ENCODE data around the gene SLC22A15. TPM values are rescaled to one million over a fixed set of nuclear protein-coding genes. Genes with fewer than 3 reads are reported as not detected.

The SLC22A15 gene
- polyA plus RNA-seq, 3 donors = 3.2 to 33.4 (median 4.5) TPM

- Histone ChIP-seq H2AFZ (ENCODE audit: insufficient read depth, low read depth, low read length, poor library complexity, severe bottlenecking) (no peak overlapping the region), H3K9me3 (replicated peaks in 1 of 2; ENCODE audit: control insufficient read depth in 1 of 2, insufficient read depth in 1 of 2, low read length in 2 of 2) (no peaks in the 10 kb centered on the region), H3K27me3 (ENCODE audit: control insufficient read depth in 2 of 2, insufficient read depth in 2 of 2, low read length in 2 of 2) (no peaks in the 10 kb centered on the region), H3K36me3 (replicated peaks in 1 of 2; ENCODE audit: control insufficient read depth in 1 of 2, insufficient read depth in 2 of 2, low read length in 2 of 2) (peaks cover 40 to 84% of the 10 kb centered on the region in 2 donors), H3K27ac (ENCODE audit: low read depth in 1 of 2, low read length in 2 of 2) (no peak overlapping the region), H4K20me1 (ENCODE audit: insufficient read depth, low read length) (peaks cover 100% of the 10 kb centered on the region), H3K79me2 (ENCODE audit: insufficient read depth, low read length) (peaks cover 98% of the 10 kb centered on the region), H3K4me3 (replicated peaks in 1 of 3; ENCODE audit: low read depth in 2 of 3, low read length in 3 of 3) (no peak overlapping the region), H3K4me2 (replicated peaks; ENCODE audit: extremely low read depth, low read length, poor library complexity, severe bottlenecking) (no peak overlapping the region), H3K9ac (ENCODE audit: insufficient read depth, low read length, poor library complexity, severe bottlenecking) (no peak overlapping the region), H3K4me1 (ENCODE audit: control insufficient read depth in 1 of 2, insufficient read depth in 2 of 2, low read length in 2 of 2) (peaks cover 0 to 2% of the 10 kb centered on the region in 2 donors)
- Mint-ChIP-seq H3K36me3 (peaks cover 55 to 74% of the 10 kb centered on the region in 2 donors), H3K27ac (peak overlapping the region in 2 of 7 donors; percentile 21 to 81), H3K4me1 (peaks cover 30% of the 10 kb centered on the region), H3K27me3 (ENCODE audit: low read depth in 3 of 3) (no peaks in the 10 kb centered on the region), H3K4me3 (no peak overlapping the region), H3K9me3 (peaks cover 0 to 2% (median 0%) of the 10 kb centered on the region in 7 donors)
- WGBS (ENCODE audit: insufficient coverage) = 80% methylated on average over 1 of the region's 1 CpG
- no peak for TF ChIP-seq CTCF (IDR thresholded peaks at IDR 0.05)
- DNase-seq = no peak
- intact Hi-C loops (cut with micrococcal nuclease) = no loop called here
These were observed 39.4 kb downstream of the SLC22A15 start for GRCh38 chr1:116015679-116016078.

DNA sequence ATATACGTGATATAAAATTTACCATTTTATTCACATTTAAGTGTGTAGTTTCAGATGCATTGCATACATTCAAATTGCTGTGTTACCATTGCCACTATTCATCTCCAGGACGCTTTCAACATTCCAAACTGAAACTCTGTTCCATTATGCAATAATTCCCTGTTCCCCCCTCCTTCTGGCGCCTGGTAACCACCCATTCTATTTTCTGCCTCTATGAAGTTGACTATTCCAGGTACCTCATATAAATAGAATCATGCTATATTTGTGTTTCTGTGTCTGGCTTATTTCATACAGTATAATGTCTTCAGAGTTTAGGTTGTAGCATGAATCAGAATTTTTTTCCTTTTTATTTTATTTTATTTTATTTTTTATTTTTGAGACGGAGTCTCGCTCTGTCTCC is 41.7 kb downstream of the SLC22A15 start:
- peaks cover 0 to 2% (median 0%) of the 10 kb centered on the region in 7 donors for H3K9me3 Mint-ChIP-seq
- H3K27me3 ChIP-seq (ENCODE audit: control insufficient read depth in 2 of 2, insufficient read depth in 2 of 2, low read length in 2 of 2) = no peaks in the 10 kb centered on the region
- WGBS (ENCODE audit: insufficient coverage) = 13% methylated on average over 1 of the region's 5 CpGs
- H3K27me3 Mint-ChIP-seq (ENCODE audit: low read depth in 3 of 3) = no peaks in the 10 kb centered on the region
- peak overlapping the region in 2 of 7 donors; percentile 15 to 66 for H3K27ac Mint-ChIP-seq
- peaks cover 56 to 80% of the 10 kb centered on the region in 2 donors for H3K36me3 Mint-ChIP-seq
- no peaks in the 10 kb centered on the region for H3K9me3 ChIP-seq (replicated peaks in 1 of 2; ENCODE audit: control insufficient read depth in 1 of 2, insufficient read depth in 1 of 2, low read length in 2 of 2)
- TF ChIP-seq CTCF (IDR thresholded peaks at IDR 0.05) = no peak
- no peak for DNase-seq
- H3K79me2 ChIP-seq (ENCODE audit: insufficient read depth, low read length) = peaks cover 98% of the 10 kb centered on the region
- H3K36me3 ChIP-seq (replicated peaks in 1 of 2; ENCODE audit: control insufficient read depth in 1 of 2, insufficient read depth in 2 of 2, low read length in 2 of 2) = peaks cover 57 to 89% of the 10 kb centered on the region in 2 donors
- intact Hi-C loops (cut with micrococcal nuclease) = no loop called here
- H4K20me1 ChIP-seq (ENCODE audit: insufficient read depth, low read length) = peaks cover 99% of the 10 kb centered on the region
- H3K4me2 ChIP-seq (replicated peaks; ENCODE audit: extremely low read depth, low read length, poor library complexity, severe bottlenecking) = no peak overlapping the region
- H3K4me3 Mint-ChIP-seq = no peak overlapping the region
- H3K27ac ChIP-seq (ENCODE audit: low read depth in 1 of 2, low read length in 2 of 2) = peak overlapping the region in 1 of 2 donors; percentile 65
- no peak overlapping the region for H2AFZ ChIP-seq (ENCODE audit: insufficient read depth, low read depth, low read length, poor library complexity, severe bottlenecking)
- H3K4me3 ChIP-seq (replicated peaks in 1 of 3; ENCODE audit: low read depth in 2 of 3, low read length in 3 of 3) = no peak overlapping the region
- H3K4me1 Mint-ChIP-seq = peaks cover 22% of the 10 kb centered on the region
- no peaks in the 10 kb centered on the region for H3K4me1 ChIP-seq (ENCODE audit: control insufficient read depth in 1 of 2, insufficient read depth in 2 of 2, low read length in 2 of 2)
- H3K9ac ChIP-seq (ENCODE audit: insufficient read depth, low read length, poor library complexity, severe bottlenecking) = no peak overlapping the region
